Measurements from ENCODE around the gene PTPRR.

Gene PTPRR

DNA sequence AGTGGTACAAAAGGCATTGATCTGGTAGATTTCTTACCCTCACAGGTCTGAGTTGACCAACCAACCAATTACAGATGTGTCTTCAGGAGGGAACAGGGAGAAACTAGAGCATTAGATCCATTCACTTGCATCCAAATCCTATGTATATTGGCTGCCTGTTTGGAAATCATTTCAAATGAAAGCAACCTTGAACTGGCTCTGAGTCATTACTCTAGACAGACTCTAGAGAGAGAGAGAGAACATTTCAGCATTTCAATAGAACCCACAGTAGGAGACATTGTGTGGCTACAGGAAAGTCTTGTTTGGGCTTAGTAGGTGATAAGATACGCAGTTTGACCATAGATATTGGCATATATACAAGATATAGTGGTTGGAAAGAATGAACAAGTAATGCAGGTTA lies 114.5 kb downstream of the PTPRR start:
- DNase-seq (ENCODE audit: low read depth in 2 of 3, low spot score in 2 of 3) = no peak

DNA sequence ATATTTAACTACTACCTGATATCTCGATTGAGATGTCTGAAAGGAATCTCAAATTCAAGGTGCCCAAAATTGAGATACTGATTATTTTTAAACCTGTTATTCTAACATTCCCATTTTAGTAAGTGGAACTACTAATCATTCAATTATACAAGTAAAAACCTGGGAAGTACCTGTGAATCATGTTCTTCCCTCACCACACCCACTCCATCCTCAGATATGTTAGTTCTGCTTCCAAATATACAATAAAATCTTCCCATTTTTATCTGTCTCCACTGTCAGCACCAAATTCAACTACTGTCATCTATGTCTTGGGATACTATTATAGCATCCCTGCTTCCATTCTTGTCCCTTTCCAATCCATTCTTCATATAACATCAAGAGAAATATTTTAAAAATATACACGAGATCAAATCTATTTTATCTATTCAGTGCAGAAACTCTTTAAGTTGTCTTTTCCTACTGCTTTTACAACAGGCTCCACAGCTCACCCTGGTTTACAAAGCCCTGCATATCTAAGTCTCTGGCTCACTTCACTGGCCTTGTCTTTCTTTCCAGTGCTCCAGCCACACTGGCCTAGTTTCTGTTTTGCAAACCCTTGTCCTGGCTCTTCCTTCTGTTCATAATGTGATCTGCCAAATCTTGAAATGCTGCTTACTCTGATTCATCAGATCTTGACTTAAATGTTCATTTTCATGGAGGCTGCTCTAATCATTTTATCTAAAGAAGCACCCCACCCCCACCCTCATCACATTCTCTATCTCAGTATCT lies 122.3 kb downstream of the PTPRR start:
- DNase-seq (ENCODE audit: low read depth in 2 of 3, low spot score in 2 of 3) = no peak

DNA sequence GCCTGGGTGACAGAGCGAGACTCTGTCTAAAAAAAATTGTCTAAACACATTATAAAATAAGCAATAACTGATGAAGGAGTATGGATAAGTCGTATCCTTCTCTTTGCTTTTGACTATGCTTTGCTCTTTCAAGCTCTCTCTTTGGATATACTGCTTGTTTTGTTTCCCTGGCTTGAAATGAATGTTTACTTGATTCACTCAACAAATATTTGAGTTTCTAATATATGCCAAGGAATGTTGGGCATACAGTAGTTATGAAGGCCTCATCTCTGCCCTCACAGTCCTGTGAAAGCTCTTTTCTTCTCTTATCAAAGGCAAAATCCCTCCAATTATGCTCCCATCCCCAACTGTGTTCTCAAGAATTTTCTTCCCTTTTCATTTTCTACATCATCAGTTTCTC lies 123.5 kb downstream of the PTPRR start:
- no peak for DNase-seq (ENCODE audit: low read depth in 2 of 3, low spot score in 2 of 3)

DNA sequence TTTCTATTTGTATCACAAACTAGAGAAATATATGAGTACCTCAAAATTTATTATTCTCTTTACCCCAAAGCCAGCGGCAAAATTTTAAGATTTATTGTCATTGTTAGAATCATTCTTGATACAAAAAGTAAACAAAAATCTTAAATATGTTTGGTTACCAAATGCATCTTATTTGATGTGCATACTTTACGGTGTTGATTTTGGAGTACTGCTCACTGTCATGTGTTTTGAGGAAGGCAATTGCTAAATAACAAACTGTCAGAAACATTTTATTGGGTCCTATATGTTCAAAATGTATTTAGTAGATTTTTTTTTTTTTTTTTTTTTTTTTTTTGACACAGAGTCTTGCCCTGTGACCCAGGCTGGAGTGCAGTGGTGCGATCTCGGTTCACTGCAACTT lies 124.9 kb downstream of the PTPRR start:
- no peak for DNase-seq (ENCODE audit: low read depth in 2 of 3, low spot score in 2 of 3)

DNA sequence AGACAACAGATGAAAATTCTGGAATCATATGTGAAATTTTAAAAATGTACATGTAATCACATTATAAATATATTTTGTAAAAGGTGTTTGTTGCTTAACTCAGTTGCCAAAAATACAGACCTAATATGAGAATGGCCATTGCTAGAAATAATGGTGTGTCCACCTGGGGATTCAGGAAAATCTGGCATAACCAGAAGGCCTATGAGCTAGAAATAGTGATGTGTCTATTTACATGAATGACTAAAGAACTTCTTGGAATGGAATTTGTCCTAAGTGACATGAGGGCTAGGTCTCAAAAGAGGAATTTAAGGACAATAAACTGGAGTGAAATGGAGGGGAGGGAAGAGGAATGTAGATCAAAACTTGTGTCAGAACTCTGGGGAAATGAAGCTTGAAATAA lies 126.4 kb downstream of the PTPRR start:
- DNase-seq (ENCODE audit: low read depth in 2 of 3, low spot score in 2 of 3) = no peak

DNA sequence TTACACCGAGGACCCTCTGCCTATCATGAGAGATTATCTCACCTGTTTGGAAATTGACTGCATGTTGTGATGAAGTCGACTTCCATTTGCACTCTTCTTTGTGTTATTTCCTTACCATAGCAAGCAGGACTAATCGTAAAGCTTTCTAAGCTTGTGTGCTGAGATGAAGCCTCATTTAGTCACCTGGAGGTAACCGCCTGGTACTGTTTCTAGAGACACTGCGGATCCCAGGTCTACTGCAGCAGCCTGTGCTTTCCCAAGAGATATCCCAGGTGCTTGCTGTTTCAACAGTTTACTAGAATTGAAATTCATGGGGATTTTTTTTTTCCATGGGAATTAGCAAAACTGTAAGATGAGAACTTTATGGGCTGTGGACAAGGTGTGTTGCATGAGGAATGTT lies 131.8 kb downstream of the PTPRR start:
- DNase-seq (ENCODE audit: low read depth in 2 of 3, low spot score in 2 of 3) = no peak

DNA sequence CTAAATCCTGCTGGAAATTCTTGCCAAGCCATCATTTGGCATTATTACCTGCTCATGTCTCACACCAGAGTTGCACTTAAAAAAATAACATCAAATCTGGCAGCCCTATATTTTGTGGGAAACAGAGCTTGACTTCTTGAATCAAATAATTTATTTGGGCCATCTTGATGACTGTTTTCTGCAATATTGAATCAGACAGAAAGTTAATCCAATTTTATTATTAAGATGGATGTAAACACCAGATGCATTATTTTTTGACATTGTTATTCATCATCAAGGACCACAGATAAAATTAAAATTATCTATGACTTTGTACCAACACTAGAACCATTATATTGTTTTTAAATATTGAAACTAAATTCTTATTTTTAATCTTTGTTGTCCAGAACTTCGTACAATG lies 132.9 kb downstream of the PTPRR start:
- DNase-seq (ENCODE audit: low read depth in 2 of 3, low spot score in 2 of 3) = no peak

DNA sequence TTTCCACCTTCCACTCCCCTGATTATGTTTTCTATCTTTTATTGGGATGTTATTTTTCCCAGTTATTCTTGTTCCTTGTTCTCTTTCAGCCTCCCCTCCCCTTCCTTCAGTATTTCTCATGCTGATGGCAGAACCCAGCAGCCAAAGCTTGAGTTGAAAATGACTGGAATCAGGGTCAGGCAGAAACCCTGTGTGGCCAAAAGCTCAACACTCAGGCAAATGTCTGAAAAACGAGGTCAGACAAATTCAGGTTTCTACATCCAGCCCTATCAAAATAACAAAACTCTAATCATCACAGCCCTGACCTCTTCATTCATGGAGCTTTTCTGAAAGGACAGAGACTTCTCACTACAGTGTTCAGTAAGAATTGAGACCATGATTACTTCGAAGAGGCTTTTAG lies 134.6 kb downstream of the PTPRR start:
- no peak for DNase-seq (ENCODE audit: low read depth in 2 of 3, low spot score in 2 of 3)

DNA sequence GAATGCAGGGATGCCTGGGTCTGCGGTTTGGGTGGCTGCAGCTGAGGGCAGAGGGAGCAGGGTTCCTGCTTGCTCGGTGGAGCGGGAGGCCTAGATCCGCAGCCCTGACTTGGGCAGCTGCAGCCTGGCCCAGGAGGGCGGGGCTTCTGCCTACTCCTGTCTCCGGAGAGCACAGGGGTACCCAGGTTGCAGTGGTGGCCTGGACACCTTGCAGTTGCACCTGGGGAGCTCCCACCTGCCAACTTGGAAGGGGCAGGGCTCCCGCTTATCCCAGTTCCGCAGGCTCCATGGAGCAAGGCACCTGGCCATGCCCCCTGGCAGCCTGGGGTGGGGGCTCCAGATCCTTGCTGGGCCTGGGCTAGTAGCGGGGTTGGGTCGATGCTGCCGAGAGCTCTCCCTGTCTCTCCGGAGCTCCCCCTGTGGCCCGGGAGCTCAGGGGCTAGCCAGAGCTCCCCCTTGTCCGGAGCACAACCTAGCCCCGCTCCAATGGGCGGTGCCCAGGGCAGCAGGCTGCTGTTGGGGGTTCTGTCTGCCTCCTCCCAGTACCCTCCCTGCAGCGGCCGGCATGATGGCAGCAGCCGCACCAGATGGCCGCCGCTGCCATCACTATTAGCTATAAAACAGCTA lies 136.4 kb downstream of the PTPRR start:
- no peak for DNase-seq (ENCODE audit: low read depth in 2 of 3, low spot score in 2 of 3)

DNA sequence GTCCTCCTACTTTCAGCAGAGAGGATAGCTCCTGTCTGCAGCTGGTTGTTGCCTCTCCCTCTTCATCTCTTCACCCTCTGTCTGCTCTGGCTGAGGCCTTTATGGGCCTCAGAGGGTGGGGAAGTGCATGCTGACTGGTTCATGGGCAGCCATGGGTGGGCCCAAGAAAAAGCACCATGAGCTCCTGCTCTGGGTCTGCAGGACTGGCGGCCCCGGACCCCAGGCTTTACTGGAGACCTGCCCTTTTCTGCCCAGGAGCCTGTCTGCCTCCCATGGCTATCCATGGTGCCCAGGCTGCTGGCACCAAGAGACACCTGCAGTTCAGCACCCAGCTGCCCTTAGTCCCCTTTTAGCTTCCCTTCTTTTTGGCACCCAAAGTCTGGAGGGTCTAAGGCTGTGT lies 137.1 kb downstream of the PTPRR start:
- DNase-seq (ENCODE audit: low read depth in 2 of 3, low spot score in 2 of 3) = no peak

DNA sequence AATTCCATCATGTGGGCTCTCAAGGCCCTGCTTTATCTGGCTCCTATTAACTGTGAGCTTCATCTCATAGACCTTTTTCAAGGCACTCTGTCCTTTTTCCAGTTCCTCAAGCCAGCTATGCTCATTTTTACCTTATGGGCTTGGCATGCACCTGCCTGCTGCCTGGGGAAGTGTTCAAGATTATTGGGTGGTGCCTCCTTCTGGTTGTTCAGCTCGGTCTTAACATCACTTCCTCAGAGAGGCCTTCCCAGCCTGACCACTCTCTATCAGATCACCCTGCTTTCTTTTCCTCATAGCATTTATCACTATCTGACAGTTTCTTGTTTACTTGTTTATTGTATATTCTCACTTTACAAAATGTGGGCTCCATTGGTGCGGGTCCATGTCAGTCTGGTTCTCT lies 141.3 kb downstream of the PTPRR start:
- DNase-seq (ENCODE audit: low read depth in 2 of 3, low spot score in 2 of 3) = no peak

DNA sequence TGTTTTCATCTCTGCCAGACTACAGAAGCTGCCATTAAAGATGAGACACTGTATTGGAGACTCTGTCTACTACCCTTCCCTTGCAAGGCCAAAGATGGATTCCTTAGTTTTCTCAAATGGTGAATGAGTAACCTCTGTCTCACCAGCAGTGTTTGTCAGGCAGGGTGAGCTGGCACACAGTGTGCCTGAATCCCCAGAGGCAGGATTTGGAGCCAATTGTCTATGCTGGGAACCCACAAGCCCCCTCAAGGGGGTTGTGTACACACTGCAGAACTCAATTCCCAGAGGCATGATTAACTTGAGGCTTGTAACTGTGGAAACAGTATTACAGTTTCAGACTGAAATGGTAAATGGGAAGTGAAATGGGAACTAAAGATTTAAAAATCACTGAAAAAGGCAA lies 146.5 kb downstream of the PTPRR start:
- DNase-seq (ENCODE audit: low read depth in 2 of 3, low spot score in 2 of 3) = no peak

DNA sequence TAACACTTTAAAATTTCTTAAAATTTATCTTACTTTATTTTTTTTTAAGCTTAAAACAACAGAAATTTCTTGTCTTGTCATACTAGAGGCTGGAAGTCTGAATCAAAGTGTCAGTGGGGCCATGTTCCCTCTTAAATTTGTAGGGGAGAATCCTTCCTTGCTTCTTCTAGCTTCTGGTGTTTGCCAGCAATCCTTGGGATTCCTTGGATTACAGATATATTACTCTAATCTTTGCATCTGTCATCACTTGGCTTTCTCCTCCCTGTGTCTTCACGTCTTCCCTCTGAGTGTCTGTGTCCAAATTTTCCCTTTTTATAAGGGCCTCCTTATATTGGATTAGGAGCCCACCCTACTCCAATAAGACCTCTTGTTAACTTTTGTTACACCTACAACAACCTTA lies 147.7 kb downstream of the PTPRR start:
- no peak for DNase-seq (ENCODE audit: low read depth in 2 of 3, low spot score in 2 of 3)

DNA sequence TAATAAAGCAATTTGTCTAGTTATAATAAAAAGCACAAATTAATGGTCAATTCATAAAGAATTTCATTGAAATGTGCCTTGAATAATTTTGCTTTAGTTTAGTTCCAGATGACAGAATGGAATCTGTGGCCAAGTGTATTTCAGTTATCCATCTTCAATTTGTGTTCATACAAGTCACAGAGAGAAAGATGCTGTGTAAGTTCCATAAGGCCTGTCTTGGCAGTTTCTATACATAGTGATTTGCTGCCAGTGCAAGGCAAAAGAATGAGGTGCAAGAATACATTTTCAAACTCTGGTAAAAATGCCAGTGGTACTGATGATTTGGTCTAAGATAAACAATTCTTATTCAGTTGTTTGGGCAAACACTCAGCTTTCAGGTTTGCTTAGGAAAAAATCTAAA lies 149.0 kb downstream of the PTPRR start:
- DNase-seq (ENCODE audit: low read depth in 2 of 3, low spot score in 2 of 3) = no peak

DNA sequence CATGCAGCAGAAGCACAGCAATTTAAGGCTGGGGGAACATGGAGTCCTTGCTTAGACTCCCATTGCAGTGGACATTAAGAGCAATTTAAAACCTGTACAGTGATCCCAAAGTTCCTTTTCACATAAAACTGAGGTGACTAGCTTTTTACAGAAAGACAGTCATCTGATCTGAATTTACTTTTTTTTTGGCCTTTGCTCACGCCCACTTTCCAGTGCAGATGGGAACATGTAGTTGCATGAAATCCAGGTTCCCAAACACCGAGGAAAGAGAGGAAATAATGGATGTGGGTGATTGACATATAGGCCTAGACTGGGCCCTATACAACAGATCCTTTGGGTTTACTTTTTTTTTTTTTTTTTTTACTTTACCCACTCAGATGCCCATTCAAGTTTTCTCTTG lies 156.9 kb downstream of the PTPRR start:
- no peak for DNase-seq (ENCODE audit: low read depth in 2 of 3, low spot score in 2 of 3)

DNA sequence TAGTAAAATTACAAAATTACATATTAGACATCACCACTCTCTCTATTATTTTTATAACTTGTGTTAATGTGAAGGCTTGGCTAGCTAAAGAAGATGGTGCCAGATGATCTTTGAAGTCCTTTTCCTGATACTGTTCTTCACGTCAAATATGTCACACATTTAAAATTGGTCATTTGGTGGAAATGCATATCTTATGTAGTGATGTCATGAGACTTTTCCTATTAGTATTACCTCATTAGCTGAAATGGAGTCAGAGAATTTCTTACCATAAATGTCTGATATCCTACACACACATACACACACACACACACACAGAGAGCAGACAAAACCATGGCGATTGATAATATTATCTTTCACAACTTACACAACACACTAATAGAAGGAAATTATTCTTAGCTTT lies 158.5 kb downstream of the PTPRR start:
- no peak for DNase-seq (ENCODE audit: low read depth in 2 of 3, low spot score in 2 of 3)

DNA sequence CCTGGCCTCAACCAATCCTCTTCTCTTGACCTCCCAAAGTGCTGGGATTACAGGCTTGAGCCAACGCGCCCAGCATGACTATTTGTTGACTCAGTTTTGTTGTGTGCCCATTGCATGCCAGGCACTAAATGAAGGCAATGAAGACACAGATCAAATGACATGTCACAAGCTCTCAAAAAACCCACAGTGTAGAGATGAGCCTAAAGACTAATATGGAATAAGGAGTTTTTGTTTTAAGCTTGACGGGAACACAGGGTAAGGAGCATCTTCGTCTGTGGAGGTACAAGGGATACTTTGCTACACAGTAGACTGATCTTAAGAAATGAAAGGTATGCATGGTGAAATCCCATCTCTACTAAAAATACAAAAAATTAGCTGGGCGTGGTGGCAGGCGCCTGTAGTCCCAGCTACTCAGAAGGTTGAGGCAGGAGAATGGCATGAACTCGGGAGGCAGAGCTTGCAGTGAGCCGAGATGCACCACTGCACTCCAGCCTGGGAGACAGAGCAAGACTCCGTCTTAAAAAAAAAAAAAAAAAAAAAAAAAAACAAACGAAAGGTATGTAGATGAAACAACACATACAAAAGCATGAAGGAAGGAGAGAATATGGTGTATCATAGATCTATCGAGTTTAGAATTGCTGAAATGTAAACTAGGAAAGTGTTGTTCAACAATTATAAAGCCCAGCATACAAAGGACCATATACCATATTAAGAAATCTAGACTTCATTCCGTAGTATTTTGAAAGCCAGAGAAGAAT lies 161.2 kb downstream of the PTPRR start:
- DNase-seq (ENCODE audit: low read depth in 2 of 3, low spot score in 2 of 3) = no peak

DNA sequence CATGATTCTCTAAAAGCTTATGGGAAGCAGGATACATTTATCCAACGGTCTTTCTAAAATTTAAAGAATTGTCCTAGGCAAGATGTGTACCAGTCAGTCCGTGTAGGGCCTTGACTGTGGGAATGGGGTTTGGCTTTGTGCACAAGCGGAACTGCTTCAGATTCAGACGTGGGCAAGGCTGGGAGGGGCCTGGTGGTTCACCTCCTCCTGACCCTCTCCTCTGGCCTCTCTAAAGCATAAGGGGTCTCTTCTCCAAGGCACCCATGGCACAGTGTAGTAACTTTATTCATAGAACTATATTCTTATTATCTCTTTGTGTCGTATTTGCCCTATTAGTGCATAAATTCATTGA lies 162.1 kb downstream of the PTPRR start:
- DNase-seq (ENCODE audit: low read depth in 2 of 3, low spot score in 2 of 3) = no peak

DNA sequence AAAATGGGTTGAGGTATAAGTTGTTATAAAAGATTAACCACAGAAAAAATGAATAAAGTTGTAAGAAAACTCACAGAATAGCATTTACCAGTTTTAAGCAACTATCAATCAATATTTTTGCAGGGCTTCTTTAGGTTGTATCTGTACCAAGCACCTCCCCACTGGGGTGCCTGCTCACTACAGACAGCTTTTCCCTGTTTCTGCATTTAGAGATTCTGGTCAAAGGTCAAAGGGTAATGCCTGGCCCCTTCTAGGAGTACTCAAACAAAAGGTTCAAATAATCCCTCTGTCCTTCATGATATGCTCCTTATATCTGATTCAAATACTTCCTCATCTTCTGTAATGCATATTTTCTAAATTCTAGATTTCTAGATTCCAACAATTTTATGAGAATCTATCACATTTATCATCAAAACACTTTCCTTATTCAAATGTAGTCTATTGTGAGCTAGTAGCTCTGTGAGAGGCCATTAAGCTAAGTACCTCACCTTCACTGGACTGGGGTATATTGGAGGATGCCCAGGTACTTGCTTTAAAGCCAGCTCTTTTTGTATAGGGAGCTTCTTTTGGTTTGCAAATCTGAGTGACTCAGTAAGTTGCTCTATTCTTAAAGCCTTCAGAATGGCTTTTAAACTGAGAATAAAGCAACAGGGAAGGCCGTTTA lies 162.6 kb downstream of the PTPRR start:
- DNase-seq (ENCODE audit: low read depth in 2 of 3, low spot score in 2 of 3) = no peak

DNA sequence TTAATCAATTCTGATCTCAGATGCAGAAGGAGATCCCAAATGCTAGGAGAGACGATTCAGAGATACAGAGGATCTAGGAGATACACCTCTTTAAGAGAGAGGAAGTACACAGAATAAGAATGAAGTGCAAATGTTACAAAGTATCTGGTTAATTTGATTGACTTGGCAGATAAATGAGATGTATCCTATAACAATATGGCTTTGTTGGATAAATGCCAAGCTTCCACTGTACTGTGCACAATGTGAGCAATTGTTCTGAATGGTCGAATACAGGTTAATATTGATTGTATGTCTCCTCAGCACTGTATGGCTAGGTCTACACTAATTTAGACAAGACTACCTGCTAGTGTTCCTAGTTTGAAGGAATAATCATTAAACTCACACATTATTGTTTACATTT lies 163.7 kb downstream of the PTPRR start:
- DNase-seq (ENCODE audit: low read depth in 2 of 3, low spot score in 2 of 3) = no peak

DNA sequence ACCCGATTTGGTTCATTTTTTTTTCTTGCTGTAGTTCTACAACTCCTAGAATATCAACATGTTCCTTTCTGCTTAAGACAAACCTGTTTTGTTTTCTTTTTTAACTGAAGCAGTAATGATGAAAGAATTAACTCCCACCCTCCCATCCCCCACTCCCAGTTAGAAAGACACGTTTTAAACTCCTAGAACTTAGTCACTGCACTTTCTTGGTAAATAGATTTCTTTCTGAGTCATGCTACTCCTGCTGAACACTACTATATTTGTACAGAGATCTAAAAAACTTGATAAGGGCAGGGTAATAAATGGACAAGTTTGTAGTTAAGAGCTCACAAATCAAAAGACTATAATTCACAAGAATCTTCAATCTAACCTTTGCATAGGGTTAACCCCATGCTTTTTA lies 164.4 kb downstream of the PTPRR start:
- DNase-seq (ENCODE audit: low read depth in 2 of 3, low spot score in 2 of 3) = no peak

DNA sequence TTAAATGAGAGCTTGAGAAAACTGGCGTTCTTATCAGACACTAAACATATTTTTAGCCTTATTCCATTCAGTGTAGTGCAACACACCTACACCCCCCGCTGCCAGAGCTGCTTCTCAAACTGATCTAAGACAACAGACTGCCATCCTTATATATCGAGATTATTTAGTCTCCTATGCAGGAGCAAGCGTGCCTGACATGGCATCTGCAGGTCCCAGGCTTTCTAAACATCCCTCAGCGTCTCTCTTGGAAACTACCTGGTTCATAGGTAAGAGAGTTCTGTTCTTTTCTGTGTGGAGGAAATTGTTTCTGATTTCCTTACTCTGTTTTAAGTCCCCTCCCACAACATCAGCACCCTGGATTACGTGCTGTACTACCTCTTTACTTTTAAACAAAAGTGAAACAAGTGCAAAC lies 166.2 kb downstream of the PTPRR start:
- no peak for DNase-seq (ENCODE audit: low read depth in 2 of 3, low spot score in 2 of 3)
